HFF-Myc (cell line): ENCODE measurements around the gene SCRG1.

Experiments
- DNase-seq: peaks from one replicate; pipeline ENCODE4 v3.0.0-alpha.2; 2011; ENCODE audit warnings: low read depth; ENCODE audit errors: extremely low read depth
- H3K4me3 ChIP-seq: replicated peaks from 2 replicates; pipeline ENCODE4 v1.5.1; 2011; ENCODE audit warnings: low read depth, mild to moderate bottlenecking, control low read depth, low read length
- CTCF ChIP-seq: IDR thresholded peaks from 2 replicates; pipeline ENCODE4 v1.5.1; 2012; ENCODE audit warnings: mild to moderate bottlenecking, low read depth, low read length, control low read depth; ENCODE audit errors: missing control alignments

The SCRG1 gene

GRCh38 chr4:173360587-173361221, 38.2 kb downstream of the SCRG1 start:
- DNase-seq: no peak
- no peak overlapping the region for H3K4me3 ChIP-seq
- TF ChIP-seq CTCF: peak; percentile 25

- TF ChIP-seq CTCF: no peak
- no peak for DNase-seq
- no peak overlapping the region for H3K4me3 ChIP-seq
These were observed 41.0 kb downstream of the SCRG1 start for GRCh38 chr4:173357939-173358338.

- TF ChIP-seq CTCF: no peak
- no peak for DNase-seq
- no peak overlapping the region for H3K4me3 ChIP-seq
These were observed 51.4 kb downstream of the SCRG1 start for GRCh38 chr4:173347467-173347866.

- no peak for DNase-seq
- no peak for TF ChIP-seq CTCF
- no peak overlapping the region for H3K4me3 ChIP-seq
These were observed 52.8 kb downstream of the SCRG1 start for GRCh38 chr4:173346074-173346473.

- TF ChIP-seq CTCF: no peak
- no peak for DNase-seq
- no peak overlapping the region for H3K4me3 ChIP-seq
These were observed 53.3 kb downstream of the SCRG1 start for GRCh38 chr4:173345648-173346047.

- no peak for DNase-seq
- TF ChIP-seq CTCF: no peak
- no peak overlapping the region for H3K4me3 ChIP-seq
These were observed 55.0 kb downstream of the SCRG1 start for GRCh38 chr4:173343832-173344397.

- DNase-seq: no peak
- H3K4me3 ChIP-seq: no peak overlapping the region
- TF ChIP-seq CTCF: no peak
These were observed 61.5 kb downstream of the SCRG1 start for GRCh38 chr4:173337463-173337862.
